ENCODE measurements around the gene CAMK2N2. TPM values are rescaled to one million over a fixed set of nuclear protein-coding genes. Genes with fewer than 3 reads are reported as not detected.

Gene CAMK2N2
- not detected in 2 replicates for total RNA-seq
- polyA plus RNA-seq, result 0.27 TPM in 1 of 2 replicates, not detected in the other

DNA sequence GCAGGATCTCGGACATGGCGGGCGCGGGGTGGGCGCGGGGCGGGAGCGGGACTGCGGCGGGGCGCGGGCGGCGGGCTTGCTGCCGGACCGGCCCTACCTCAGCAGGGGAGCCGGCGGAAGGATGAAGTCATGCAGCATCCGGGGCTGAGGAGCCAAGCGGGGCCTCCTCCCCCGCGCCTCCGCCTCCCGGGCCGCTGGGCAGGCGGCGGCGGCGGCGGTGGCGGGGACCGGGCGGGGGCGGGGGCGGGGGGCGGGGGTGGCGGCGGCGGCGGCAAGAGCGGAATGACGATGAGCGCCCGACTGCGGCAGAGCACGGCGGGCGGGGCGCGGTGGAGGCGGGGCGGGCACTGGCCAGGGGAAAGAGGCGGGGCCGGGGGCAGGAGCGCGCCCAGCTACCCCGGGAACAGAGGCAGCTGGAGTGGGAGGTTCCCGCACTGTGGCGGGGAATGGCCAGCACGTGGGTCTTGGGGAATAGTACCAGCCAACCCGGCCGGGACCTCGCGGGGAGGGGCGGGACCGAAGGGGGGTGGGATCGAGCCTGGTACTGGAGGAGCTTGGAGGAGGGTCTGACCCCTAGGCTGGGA lies at the start of gene CAMK2N2:
Gene CAMK2N2, minus strand, starts transcription at position 284 of the 584 bp plus-strand sequence. Its CDS starts 268 bp downstream, at position 16.
- Histone ChIP-seq H3K9me3 (ENCODE audit: low read depth) (no peaks in the 10 kb centered on the region), H3K4me1 (ENCODE audit: low read depth) (peaks cover 4% of the 10 kb centered on the region), H3K27me3 (peaks cover 86% of the 10 kb centered on the region), H3K27ac (no peak within 1 kb of the TSS), H3K4me3 (peak within 1 kb of the TSS; percentile 38), H3K36me3 (no peaks in the 10 kb centered on the region)
- TF ChIP-seq, protein P1, sequence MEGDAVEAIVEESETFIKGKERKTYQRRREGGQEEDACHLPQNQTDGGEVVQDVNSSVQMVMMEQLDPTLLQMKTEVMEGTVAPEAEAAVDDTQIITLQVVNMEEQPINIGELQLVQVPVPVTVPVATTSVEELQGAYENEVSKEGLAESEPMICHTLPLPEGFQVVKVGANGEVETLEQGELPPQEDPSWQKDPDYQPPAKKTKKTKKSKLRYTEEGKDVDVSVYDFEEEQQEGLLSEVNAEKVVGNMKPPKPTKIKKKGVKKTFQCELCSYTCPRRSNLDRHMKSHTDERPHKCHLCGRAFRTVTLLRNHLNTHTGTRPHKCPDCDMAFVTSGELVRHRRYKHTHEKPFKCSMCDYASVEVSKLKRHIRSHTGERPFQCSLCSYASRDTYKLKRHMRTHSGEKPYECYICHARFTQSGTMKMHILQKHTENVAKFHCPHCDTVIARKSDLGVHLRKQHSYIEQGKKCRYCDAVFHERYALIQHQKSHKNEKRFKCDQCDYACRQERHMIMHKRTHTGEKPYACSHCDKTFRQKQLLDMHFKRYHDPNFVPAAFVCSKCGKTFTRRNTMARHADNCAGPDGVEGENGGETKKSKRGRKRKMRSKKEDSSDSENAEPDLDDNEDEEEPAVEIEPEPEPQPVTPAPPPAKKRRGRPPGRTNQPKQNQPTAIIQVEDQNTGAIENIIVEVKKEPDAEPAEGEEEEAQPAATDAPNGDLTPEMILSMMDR (IDR thresholded peaks at IDR 0.05; ENCODE audit: low read depth, low read length), result no peak
- peak; percentile 62 to 80 for DNase-seq (ENCODE audit: low read depth in 1 of 2, low spot score in 1 of 2)

DNA sequence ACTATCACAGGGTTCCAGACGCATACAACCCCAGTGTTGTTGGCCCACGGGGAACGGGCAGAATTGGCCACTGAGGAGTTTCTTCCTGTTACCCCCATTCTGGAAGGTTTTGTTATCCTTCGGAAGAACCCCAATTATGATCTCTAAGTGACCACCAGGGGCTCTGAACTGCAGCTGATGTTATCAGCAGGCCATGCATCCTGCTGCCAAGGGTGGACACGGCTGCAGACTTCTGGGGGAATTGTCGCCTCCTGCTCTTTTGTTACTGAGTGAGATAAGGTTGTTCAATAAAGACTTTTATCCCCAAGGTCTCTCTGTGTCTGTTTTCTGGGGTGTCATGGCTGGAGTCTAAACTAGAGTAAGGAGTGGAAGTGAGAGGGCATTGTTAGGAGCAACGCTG lies 47.4 kb upstream of the CAMK2N2 start:
- H3K36me3 ChIP-seq, result peaks cover 42% of the 10 kb centered on the region
- no peaks in the 10 kb centered on the region for H3K9me3 ChIP-seq (ENCODE audit: low read depth)
- TF ChIP-seq, protein P1 (IDR thresholded peaks at IDR 0.05; ENCODE audit: low read depth, low read length), result no peak
- no peak overlapping the region for H3K27ac ChIP-seq
- H3K27me3 ChIP-seq, result no peaks in the 10 kb centered on the region
- no peaks in the 10 kb centered on the region for H3K4me1 ChIP-seq (ENCODE audit: low read depth)
- no peak for DNase-seq (ENCODE audit: low read depth in 1 of 2, low spot score in 1 of 2)
- H3K4me3 ChIP-seq, result no peak overlapping the region

DNA sequence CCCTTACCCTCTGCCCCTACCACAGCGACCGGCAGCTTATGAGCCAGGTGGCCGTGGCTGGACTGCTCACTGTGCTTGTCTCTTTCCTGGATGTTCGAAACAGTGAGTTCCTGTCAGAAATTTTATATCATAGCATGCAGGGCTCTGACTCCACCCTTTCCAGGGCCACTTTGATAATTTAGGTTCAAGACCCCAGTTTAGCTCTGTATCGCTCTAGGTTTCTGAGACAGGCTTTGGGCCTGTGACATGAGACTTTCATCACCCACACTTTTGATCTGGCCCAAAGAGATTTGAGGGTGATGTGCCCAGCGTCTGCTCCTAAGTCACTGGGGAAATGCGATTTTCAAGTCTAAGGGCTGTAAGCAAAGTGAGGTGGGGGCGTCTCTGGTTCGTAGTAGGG lies 46.6 kb upstream of the CAMK2N2 start:
- no peaks in the 10 kb centered on the region for H3K27me3 ChIP-seq
- H3K4me1 ChIP-seq (ENCODE audit: low read depth), result no peaks in the 10 kb centered on the region
- TF ChIP-seq, protein P1 (IDR thresholded peaks at IDR 0.05; ENCODE audit: low read depth, low read length), result no peak
- no peak overlapping the region for H3K4me3 ChIP-seq
- DNase-seq (ENCODE audit: low read depth in 1 of 2, low spot score in 1 of 2), result no peak
- no peak overlapping the region for H3K27ac ChIP-seq
- H3K9me3 ChIP-seq (ENCODE audit: low read depth), result no peaks in the 10 kb centered on the region
- H3K36me3 ChIP-seq, result peaks cover 51% of the 10 kb centered on the region

DNA sequence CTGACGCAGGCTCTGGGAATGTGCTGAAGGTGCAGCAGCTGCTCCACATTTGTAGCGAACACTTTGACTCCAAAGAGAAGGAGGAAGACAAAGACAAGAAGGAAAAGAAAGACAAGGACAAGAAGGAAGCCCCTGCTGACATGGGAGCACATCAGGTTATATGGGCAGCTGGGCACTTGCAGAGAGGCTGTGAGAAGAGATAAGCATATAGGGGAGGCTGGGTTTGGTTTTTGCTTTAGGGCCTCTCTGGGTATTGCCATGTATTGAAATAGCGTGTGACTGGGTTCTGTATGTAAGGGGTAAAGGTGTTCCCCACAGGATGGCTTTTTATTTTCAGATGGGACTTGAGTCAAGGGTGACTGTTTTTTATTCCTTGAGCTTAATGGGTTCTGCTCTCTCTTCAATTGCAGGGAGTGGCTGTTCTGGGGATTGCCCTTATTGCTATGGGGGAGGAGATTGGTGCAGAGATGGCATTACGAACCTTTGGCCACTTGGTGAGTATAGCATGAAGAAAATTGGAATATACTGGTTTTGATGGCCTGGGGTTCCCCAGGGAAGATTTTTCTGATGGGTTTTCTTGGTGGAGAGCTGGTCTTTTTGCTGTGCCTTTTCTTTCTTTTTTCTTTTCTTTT lies 45.1 kb upstream of the CAMK2N2 start:
- Histone ChIP-seq H3K36me3 (peaks cover 65% of the 10 kb centered on the region), H3K27me3 (no peaks in the 10 kb centered on the region)

DNA sequence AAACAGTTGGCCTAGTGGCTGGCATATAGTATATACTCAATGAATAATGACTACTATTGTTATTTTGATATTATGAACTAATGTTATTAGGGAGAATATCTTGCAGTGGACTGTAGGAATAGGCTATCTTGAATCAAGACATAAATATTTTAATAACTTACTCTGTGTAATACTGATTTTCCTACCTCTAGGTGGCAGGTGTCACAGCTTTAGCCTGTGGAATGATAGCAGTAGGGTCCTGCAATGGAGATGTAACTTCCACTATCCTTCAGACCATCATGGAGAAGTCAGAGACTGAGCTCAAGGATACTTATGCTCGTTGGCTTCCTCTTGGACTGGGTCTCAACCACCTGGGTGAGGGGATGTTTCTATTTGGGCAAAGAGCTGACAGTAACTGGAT lies 44.2 kb upstream of the CAMK2N2 start:
- H3K9me3 ChIP-seq (ENCODE audit: low read depth), result no peaks in the 10 kb centered on the region
- no peak overlapping the region for H3K4me3 ChIP-seq
- H3K27ac ChIP-seq, result no peak overlapping the region
- peaks cover 72% of the 10 kb centered on the region for H3K36me3 ChIP-seq
- no peaks in the 10 kb centered on the region for H3K27me3 ChIP-seq
- TF ChIP-seq, protein P1 (IDR thresholded peaks at IDR 0.05; ENCODE audit: low read depth, low read length), result peak; percentile 28
- H3K4me1 ChIP-seq (ENCODE audit: low read depth), result no peaks in the 10 kb centered on the region
- peak in 1 of 2 donors; percentile 39 for DNase-seq (ENCODE audit: low read depth in 1 of 2, low spot score in 1 of 2)

More for the DNA sequence above, 45.1 kb upstream of the CAMK2N2 start:
- no peaks in the 10 kb centered on the region for H3K4me1 ChIP-seq (ENCODE audit: low read depth)
- no peak overlapping the region for H3K27ac ChIP-seq
- H3K9me3 ChIP-seq (ENCODE audit: low read depth), result no peaks in the 10 kb centered on the region
- TF ChIP-seq, protein P1 (IDR thresholded peaks at IDR 0.05; ENCODE audit: low read depth, low read length), result no peak
- DNase-seq (ENCODE audit: low read depth in 1 of 2, low spot score in 1 of 2), result no peak
- H3K4me3 ChIP-seq, result no peak overlapping the region
